ENCODE measurements around the gene YWHAG. TPM values are rescaled to one million over a fixed set of nuclear protein-coding genes. Genes with fewer than 3 reads are reported as not detected.

The YWHAG gene
- total and polyA plus RNA-seq, 2 of the 13 experiments (the other 11 are each of a cell fraction or from before 2014, with no cell fraction given): 36.9 to 67.5 TPM

GRCh38 chr7:76358481-76359110 lies at the start of gene YWHAG (continued):
- TF ChIP-seq ZNF770 (CRISPR knock-in tag; IDR thresholded peaks at IDR 0.05): peak; percentile 45; the same call in 1 of the 2 replicates
- TF ChIP-seq FLYWCH1 (CRISPR knock-in tag; IDR thresholded peaks at IDR 0.05): no peak
- no peak for TF ChIP-seq ZNF577 (CRISPR knock-in tag; IDR thresholded peaks at IDR 0.05; ENCODE audit: borderline replicate concordance, low read depth)
- peak; percentile 89 for TF ChIP-seq KAT7 (CRISPR knock-in tag; IDR thresholded peaks at IDR 0.05; ENCODE audit: borderline replicate concordance)
- TF ChIP-seq ZNF747 (CRISPR knock-in tag; IDR thresholded peaks at IDR 0.05; ENCODE audit: borderline replicate concordance): peak; percentile 88
- TF ChIP-seq ZNF329 (CRISPR knock-in tag; IDR thresholded peaks at IDR 0.05; ENCODE audit: low read depth): peak; percentile 81; the same call in 1 of the 2 replicates
- no peak for TF ChIP-seq SNAPC5 (CRISPR knock-in tag; IDR thresholded peaks at IDR 0.05; ENCODE audit: borderline replicate concordance)
- TF ChIP-seq CENPX (CRISPR knock-in tag; IDR thresholded peaks at IDR 0.05): no peak
- peak; percentile 32; the same call in 1 of the 2 replicates for TF ChIP-seq RAD21 (CRISPR knock-in tag; IDR thresholded peaks at IDR 0.05)
- TF ChIP-seq ZBTB2 (CRISPR knock-in tag; IDR thresholded peaks at IDR 0.05; ENCODE audit: low read depth): 0 out of 2 replicates have a peak, but pooled peaks have one; percentile 70
- TF ChIP-seq SOX5 (CRISPR knock-in tag; IDR thresholded peaks at IDR 0.05; ENCODE audit: borderline replicate concordance): peak; percentile 51
- no peak for TF ChIP-seq ZKSCAN1 (IDR thresholded peaks at IDR 0.05; ENCODE audit: low read length)
- no peak; the same call in 1 of the 2 replicates for TF ChIP-seq SP5 (CRISPR knock-in tag; IDR thresholded peaks at IDR 0.05; ENCODE audit: borderline replicate concordance, low read depth)
- TF ChIP-seq ZNF296 (CRISPR knock-in tag; conservative IDR thresholded peaks at IDR 0.05): no peak; the same call in 1 of the 2 replicates
- TF ChIP-seq ZNF432 (CRISPR knock-in tag; IDR thresholded peaks at IDR 0.05; ENCODE audit: borderline replicate concordance): no peak
- no peak for TF ChIP-seq EP300 (IDR thresholded peaks at IDR 0.05; ENCODE audit: low read depth in 2 of 2, low read length in 2 of 2)
- no peak for TF ChIP-seq EP300 (CRISPR knock-in tag; IDR thresholded peaks at IDR 0.05; ENCODE audit: borderline replicate concordance)
- TF ChIP-seq ZNF800 (CRISPR knock-in tag; IDR thresholded peaks at IDR 0.05): no peak
- TF ChIP-seq MLXIP (CRISPR knock-in tag; IDR thresholded peaks at IDR 0.05; ENCODE audit: borderline replicate concordance): no peak; the same call in 1 of the 2 replicates
- no peak for TF ChIP-seq ATM (IDR thresholded peaks at IDR 0.05; ENCODE audit: borderline replicate concordance)
- peak; percentile 66 for TF ChIP-seq ZNF777 (CRISPR knock-in tag; IDR thresholded peaks at IDR 0.05)
- no peak for TF ChIP-seq ZNF460 (CRISPR knock-in tag; IDR thresholded peaks at IDR 0.05; ENCODE audit: borderline replicate concordance)
